Measurements from ENCODE around the gene ALS2CL.

DNA sequence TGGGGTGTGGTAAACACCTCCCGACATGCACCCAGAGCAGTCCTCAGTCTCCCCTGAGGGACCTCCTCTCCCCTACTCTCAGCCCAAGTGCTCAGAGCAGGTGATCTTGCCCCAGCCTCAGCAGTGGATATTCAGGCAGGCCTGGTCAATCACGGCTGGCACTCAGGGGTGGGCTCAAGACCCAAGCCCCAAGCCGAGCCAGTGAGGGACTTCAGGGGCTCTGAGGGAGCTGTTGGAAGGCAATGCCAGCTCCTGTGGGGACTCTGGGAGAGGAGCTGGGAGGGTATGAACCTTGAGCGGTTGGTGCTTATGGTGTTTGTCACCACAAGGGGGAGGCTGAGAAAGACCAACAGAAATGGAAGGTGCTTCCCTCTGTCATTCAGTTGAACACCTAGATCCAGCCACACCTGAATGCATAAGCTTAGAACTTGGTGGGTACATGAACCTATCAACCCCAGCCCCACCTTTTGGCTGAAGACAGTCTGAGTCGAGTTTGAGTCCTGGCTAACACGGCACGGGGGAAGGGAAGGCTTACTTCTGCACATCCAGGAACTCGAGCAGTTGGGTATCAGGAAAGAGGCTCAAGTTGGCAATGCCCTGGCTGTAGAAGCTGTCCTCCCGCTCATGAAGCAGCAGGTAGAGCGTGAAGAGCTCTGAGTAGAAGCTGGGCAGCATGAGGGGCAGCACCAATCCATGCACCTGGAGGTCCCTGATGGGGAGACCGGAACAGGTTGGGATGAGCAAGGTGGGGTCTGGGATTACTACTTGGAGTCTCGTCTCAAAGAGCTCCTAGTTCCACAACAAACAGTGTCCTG lies 19.2 kb downstream of the ALS2CL start:
- TF ChIP-seq, protein P1, sequence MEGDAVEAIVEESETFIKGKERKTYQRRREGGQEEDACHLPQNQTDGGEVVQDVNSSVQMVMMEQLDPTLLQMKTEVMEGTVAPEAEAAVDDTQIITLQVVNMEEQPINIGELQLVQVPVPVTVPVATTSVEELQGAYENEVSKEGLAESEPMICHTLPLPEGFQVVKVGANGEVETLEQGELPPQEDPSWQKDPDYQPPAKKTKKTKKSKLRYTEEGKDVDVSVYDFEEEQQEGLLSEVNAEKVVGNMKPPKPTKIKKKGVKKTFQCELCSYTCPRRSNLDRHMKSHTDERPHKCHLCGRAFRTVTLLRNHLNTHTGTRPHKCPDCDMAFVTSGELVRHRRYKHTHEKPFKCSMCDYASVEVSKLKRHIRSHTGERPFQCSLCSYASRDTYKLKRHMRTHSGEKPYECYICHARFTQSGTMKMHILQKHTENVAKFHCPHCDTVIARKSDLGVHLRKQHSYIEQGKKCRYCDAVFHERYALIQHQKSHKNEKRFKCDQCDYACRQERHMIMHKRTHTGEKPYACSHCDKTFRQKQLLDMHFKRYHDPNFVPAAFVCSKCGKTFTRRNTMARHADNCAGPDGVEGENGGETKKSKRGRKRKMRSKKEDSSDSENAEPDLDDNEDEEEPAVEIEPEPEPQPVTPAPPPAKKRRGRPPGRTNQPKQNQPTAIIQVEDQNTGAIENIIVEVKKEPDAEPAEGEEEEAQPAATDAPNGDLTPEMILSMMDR (IDR thresholded peaks at IDR 0.05; ENCODE audit: insufficient read depth, low read depth, low read length), result peak; percentile 4
- TF ChIP-seq EZH2 (IDR thresholded peaks at IDR 0.05; ENCODE audit: insufficient read depth, low read length), result no peak

Measured in astrocyte (in vitro differentiated cells and primary cell).